Umbilical cord (tissue), 2 donors: ENCODE data around the gene MTG2. TPM values are rescaled to one million over a fixed set of nuclear protein-coding genes. Genes with fewer than 3 reads are reported as not detected.
"Not testable (repeated sequence)": the region's sequence is repeated elsewhere in the genome, so short reads cannot be mapped to it uniquely, and the experiment has no call there.

Experiments used
- DNase-seq: peaks from one replicate; pipeline ENCODE4 v3.0.0-alpha.2; 2015; ENCODE audit warnings: low spot score
- total RNA-seq: library from RNA; depleted of rRNA; stranded (reverse); fragments of >200 nt; gene quantifications from one replicate; pipeline ENCODE4 v1.2.3, GENCODE V29; 2014; ENCODE audit warnings: low replicate concordance; ENCODE audit not compliant: insufficient read depth

The MTG2 gene
- total RNA-seq, 1 donor from 2014 or later: 14.4 TPM

DNA sequence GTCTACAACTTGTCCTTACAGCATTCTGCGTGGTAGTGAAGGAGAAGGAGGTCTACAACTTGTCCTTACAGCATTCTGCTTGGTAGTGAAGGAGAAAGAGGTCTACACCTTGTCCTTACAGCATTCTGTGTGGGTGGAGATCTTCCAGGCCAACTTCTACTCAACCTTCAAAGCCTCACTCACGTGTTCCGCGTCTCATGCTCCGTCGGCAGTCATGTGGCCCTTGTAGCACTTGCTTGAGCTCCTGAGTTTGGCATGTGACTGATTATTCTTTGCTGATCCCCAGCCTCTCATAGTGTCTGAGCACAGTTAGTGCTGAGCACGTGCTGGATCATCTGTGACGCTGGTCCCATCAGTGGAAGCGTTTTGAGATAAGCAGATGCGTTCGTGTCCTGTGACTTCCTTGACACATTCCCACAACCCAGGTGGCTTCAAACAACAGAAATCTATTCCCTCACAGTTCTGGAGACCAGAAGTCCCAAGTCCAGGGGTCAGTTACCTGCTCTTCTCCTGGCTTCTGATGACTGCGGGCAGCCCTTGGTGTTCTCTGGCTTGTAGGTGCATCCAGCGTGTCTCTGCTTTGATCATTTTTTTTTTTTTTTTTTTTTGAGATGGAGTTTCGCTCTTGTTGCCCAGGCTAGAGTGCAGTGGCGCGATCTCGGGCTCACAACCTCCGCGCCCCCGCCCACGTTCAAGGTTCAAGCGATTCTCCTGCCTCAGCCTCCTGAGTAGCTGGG is 36.6 kb upstream of the MTG2 start:
- no peak for DNase-seq

DNA sequence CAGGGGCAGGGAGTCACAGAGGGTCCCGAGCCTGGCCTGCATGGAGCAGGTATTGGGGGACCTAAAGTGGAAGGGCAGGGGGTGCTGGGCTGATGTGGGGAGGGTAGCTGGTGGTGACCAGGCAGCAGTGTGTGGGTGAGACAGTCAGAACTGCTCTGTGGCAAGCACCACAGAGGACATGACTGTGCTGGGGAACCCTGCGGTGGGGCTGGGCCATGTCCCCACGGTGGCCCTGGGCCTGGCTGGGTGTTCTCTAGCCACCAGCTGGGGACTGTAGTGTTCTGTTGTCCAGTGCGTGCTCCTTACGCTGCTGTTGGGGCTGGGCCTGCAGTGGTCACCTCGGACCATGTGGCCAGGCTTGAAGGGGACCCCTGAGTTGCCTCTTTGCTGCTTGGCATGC is 35.7 kb upstream of the MTG2 start:
- no peak for DNase-seq

DNA sequence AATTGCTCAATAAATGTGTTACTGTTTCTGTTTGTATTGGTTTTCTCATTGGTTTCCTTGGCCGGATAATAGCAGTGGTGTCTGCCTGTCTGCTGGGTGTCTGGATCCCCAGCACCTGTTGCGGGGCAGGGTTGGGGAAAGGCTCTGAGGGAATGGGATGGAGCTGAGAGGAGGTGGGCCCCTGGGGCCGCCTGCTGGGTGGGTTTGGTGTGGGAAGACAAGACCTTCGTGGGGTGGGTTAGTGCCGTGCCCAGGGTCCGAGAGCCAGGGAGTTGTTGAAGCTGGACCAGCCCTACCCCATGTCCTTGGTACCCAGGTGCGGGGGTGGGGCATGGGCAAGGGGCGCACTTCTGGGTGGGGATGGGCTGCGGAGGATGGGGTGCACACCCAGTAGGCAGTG is 35.3 kb upstream of the MTG2 start:
- no peak for DNase-seq

DNA sequence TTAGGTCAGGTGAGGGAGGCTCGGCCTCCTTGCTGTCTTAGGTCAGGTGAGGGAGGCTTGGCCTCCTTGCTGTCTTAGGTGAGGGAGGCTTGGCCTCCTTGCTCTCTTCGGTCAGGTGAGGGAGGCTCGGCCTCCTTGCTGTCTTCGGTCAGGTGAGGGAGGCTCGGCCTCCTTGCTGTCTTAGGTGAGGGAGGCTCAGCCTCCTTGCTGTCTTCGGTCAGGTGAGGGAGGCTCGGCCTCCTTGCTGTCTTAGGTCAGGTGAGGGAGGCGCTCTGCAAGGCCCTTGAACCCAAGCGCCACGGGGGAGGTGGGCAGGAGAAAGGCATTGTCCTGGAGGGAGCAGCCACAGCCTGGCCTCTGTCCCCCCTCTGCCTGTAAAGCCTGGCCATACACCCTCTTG is 34.4 kb upstream of the MTG2 start:
- DNase-seq: not testable (repeated sequence)

DNA sequence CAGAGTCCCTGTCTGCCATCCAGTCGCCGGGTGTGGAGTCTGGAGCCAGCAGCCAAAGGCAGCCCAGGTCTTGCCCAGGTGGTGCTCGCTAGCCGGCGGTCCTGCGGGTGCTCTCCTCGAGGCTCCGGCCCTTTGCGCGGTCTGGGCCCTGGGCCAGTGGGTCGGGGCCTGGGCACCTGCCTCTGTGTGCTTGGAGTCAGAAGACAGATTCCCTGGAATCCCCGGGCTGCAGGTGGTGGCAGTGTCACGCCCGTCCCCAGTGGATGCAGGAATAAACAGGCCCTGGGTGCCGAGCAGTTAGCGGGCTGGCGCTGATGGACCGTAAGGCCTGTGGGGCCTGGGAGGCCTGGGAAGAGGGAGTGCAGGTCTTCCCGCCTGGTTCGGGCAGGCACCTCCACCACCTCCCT is 33.9 kb upstream of the MTG2 start:
- no peak for DNase-seq

DNA sequence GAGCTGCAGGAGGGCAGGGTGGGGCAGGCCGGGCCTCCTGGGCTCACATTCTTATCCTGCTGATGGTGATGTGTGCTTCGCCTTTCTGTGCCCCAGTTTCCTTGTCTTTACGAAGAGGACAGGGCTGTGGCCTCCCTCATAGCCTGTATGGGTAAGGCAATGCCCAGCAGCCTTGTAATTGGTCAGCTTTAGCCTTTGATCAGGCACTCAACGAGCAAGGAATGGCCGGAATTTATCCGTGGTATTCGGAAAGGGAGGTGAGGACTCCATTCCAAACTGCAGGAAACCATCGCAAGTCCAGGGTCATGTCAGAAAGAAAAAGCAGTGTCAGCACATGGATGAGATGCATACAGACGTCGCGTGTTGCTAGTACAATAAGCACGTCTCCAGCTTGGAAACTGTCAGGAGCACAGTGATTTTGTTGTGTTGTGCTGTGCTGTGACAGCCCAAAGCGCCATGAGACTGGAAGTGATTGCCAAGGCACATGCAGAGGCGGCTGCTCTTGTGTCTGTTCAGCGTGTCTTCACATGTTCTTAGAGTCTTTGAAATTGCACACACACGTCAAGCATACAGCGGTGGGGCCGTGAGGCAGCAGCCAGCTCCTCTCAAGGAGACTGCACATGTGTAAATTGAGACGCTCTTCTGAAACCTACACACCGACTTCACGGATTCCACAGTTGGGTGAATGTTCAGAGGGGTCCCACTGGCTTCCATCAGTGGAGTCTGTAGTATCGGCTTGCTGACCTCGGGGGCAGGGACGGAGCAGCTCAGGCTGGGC is 33.1 kb upstream of the MTG2 start:
- DNase-seq: peak; percentile 70

DNA sequence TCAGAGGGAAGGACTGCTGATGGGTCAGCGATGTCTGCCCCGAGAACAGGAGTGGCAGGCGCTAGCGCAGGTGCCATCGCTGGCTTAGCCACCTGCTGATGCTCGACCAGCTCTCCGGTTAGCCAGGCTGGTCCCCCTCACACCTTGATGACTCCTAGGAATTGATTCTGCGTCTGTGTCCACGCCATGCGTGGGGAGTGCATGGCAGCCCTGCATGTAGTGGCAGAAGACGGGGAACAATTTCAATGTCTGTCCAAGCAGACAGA is 32.6 kb upstream of the MTG2 start:
- no peak for DNase-seq

DNA sequence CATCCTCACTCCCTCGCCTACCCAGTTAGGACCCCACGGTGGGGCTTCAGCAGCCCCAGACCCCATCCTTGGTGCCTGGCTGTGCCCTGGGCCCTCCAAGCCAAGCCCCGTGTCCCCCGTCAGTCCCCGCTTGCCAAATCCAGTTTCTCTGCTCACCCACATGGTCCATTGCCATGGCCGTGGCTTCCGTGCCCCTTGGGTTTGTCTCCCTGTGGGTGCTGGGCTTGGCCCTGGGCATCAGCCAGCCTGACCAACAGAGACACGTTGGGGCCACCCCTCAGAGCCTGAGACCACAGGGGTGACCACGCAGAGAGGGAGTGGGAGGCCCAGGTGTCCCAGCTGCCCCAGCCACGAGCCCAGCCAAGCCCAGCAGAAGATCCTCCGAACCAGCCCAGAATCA is 31.6 kb upstream of the MTG2 start:
- no peak for DNase-seq

DNA sequence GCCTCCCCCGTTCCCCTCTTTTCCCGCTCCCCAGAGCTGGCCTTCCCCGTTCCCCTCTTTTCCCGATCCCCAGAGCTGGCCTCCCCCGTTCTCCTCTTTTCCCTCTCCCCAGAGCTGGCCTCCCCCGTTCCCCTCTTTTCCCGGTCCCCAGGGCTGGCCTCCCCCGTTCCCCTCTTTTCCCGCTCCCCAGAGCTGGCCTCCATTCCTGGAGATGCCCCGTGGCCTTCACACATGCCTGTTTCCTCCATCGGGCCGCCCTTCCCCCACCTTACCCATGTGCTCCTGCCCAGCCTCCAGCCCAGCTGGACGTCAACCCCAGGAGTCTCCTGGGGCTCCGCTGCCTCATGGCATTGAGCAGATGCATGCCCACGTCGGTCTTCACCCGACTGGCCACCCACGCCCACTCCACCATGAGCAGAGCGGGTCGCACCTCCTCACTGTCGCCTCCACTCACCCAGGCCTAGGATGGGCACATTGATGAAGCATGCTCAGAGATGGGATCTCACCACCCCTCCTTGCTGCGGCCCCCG is 30.9 kb upstream of the MTG2 start:
- DNase-seq: no peak

DNA sequence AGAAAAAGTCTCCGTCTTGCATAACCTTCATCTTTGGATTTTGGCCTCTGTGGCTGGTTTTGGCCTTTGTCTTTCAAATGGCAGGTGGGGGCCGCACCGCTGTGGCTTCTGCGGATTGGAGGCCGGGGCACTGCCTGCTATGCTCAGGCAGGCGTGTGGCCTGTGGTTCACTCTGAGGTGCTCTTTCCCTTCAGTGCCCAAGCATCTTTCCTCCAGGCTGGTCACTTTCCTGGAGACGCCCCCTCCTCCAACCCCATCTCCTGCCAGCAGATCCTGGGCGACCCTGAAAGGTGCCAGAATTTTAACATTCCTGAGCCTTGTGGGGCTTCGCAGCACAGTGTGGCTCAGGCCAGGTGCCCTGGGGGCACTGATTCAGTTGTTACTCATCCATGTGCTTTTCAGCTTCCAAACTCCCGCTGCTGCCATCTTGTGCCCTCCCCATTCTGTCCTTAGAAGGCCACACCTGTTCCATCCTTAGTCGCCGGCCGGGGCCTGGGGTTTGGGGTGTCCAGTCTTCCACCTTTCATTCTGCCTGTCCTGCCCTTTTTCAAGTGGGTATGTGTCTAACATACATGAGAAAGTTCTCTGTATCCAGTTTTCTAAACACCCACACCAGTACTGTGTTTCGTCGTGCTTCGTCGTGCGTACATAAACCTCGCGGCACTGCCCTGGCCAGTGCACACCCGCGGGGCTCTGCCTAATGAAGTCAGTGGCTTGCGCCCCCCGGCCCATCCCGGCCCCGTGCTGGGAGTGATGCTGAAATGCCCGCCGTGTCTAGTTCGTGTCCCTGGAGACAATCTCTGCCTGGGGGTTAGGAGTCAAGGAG is 27.2 kb upstream of the MTG2 start:
- DNase-seq: no peak

DNA sequence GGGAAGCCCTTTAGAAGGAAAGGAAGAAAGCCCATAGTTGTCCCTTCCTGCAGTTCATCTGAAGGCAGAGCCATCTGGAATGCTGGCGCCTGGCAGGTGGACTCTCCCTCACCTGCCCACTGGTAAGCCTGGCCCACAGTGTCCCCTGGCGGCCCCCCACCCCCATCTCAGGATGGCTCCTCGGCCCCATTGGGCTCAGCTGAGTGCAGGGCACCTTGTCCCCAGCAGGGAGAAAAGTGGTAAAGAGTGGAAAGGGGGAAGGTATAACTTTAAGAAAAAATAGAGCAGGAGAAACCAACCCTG is 26.6 kb upstream of the MTG2 start:
- no peak for DNase-seq

DNA sequence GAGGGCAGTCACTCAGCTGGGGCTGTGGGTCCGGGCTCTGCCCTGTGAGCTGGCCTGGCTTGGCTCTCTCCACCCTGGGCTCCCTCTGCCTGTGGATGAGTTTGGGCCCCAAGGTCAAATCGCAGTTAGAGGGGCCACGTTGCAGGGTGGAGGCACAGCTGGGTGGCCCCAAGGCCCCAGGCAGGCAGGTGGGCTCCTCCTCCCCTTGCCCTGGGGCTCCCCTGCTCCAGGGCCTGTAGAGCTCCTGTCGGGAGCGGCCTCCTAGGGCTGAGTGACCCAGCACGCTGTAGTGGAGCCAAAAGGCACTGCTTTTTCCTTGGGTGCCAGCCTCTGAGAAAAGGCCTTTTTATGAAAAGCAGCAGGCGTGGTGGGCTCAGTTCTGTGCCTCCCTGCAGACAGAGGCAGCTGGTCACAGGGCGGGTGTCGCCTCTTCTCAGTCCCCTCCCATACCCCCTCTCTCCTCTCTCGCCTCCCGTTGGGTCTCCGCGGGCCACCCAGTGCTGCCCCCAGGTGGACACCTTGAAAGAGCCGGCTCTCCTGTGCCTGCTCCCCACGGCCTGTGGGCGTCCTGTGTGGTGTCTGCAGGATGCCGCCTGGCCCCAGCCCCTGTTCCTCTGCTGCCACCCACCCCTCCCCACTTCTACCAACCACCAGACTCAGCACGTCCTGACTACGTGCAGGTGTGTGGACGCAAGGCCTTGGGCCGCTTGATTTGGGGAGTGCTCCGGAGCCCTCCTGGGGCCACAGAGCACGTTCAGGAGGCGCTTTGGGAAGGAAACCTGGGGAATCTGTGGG is 26.0 kb upstream of the MTG2 start:
- DNase-seq: peak; percentile 57

DNA sequence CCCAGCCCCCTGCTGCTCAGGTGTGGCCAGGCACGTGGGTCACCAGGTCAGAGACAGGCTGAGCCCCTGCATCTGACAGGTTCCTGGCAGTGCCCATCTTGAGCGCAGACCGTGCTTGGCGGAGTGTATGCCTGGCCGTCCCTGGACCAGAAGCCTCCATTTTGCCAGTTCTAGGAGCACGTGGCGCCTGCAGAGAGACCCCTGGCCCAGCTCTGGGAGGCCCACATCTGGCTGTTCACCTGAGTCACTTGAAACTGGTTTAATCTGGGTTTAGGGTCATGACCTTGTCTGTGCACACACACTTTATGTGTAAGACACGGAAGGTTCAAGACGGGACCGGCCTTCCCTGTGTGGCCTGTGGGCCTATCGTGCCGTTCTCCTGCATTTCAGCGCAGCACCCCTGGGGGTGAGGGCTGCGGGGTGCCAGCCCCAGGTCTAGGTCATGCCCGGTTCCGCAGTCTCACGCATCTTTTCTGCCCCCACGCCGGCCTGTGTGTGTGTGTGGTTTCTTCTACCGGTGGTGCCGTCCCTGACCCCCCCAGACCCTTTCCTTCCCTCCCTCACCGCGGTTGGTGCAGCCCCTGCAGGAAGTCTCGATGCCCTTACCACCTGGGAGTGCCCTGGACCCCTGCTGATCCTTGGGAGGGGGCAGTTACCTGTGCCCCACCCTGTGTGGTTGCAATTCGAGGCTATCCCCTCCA is 25.3 kb upstream of the MTG2 start:
- DNase-seq: no peak

DNA sequence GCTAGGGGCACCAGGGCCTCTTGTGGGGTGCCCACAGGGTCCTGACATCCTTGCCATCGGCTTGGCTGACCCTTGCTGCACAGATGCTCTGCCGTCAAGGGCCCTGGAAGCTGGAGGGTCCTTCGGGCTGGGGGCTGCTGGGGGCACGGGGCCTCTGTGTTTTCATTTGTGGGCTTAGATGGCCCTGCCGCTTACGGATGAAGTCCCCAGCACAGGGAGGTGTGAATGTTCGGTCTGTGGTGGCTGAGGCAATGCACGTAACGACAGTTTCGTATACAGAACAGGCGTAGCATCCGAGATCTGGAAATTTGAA is 24.8 kb upstream of the MTG2 start:
- DNase-seq: no peak

DNA sequence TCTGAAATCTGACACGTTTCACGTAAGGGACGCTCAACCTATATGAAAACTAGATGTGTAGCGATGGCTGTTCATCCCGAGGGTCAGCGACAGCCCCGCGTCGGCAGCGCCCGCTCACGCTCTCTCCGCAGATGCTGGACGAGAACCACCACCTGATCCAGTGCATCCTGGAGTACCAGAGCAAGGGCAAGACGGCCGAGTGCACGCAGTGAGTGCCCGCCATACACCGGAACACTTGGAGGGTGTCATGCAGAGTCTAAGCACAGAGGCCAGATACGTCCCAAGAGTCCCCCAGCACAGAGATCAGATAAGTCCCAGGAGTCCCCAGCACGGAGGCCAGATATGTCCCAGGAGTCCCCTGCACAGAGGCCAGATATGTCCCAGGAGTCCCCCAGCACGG is 24.3 kb upstream of the MTG2 start:
- DNase-seq: no peak

DNA sequence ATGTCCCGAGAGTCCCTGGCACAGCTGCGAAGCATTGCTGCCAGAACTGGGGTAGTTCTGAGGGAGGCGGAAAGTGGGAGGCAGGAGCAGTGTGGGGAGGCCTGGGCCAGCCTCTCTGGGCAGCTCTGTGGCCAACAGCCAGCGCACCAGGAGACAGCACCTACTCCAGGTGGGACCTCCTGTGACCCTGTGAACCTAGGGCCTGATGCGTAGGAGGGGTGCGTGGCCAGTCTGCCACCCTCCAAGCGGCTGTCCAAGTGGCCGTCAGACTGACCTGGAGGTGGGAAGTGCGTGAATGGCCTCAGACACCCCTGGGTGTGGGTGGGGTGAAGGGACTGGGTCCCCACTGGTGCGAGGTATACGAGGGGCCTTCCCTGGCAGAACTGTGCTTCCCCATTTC is 23.8 kb upstream of the MTG2 start:
- no peak for DNase-seq

DNA sequence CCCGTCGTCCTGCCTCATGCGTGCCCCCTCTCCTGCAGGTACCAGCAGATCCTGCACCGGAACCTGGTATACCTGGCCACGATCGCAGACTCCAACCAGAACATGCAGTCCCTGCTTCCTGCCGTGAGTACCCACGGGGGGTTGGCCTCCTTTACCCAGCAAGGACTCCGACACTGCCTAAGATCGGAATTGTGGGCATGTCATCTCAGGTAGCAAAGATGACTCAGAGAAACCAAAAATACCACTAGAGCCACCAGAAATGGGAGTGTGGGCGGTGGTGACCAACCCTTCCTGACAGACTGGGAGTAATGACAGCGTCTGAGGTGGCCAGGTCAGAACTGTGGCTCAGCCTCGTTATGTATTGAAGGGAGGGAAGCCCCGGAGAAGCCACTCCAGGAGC is 23.0 kb upstream of the MTG2 start:
- DNase-seq: no peak

DNA sequence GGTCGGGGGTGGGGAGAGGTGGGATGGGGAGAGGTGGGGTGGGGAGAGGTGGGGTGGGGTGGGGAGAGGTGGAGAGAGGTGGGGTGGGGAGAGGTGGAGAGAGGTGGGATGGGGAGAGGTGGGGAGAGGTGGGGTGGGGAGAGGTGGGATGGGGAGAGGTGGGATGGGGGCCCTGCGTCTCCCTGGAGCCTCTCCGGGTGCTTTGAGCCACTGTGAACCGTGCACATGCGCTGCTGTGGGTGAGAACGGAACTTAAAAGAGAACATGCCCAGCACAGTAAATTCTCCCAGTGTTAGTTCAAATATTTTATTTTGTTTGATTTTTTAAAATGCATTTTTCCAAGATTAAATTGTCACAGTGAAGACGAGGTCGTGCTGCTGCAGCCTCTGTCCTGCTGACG is 22.6 kb upstream of the MTG2 start:
- no peak for DNase-seq

DNA sequence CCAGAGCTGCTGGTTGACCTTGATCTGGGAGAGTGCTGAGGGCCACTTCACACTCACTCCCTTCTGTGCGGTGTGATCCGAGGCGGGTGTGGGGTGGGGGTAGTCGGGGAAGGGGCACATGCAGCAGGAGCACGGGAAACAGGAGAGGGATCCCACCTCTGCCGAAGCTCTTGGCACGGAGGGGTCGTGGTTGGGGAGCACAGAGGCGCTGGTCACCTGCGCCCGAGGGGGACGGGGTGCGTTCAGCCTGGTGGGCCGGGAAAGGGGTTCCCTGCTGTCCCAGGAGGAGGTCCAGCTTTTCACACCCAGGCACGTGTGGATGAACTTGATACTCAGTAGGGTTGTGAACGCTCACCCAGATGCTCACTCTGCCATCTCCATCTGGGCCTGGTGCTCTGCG is 22.0 kb upstream of the MTG2 start:
- no peak for DNase-seq

DNA sequence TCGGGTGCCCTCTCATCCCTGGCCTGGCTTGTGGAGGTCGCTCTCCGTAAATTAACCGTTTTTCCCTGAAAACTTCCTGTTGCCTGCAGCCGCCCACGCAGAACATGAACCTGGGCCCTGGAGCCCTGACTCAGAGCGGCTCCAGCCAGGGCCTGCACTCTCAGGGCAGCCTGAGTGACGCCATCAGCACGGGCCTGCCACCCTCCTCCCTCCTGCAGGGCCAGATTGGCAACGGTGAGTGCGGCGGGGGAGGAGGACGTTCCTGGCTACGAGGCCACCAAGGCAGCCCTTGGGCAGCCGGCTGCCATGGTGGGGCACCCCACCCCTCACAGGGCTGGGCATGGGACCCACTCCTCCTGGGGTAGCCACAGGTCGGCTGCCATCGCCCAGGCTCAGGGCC is 21.5 kb upstream of the MTG2 start:
- DNase-seq: no peak

DNA sequence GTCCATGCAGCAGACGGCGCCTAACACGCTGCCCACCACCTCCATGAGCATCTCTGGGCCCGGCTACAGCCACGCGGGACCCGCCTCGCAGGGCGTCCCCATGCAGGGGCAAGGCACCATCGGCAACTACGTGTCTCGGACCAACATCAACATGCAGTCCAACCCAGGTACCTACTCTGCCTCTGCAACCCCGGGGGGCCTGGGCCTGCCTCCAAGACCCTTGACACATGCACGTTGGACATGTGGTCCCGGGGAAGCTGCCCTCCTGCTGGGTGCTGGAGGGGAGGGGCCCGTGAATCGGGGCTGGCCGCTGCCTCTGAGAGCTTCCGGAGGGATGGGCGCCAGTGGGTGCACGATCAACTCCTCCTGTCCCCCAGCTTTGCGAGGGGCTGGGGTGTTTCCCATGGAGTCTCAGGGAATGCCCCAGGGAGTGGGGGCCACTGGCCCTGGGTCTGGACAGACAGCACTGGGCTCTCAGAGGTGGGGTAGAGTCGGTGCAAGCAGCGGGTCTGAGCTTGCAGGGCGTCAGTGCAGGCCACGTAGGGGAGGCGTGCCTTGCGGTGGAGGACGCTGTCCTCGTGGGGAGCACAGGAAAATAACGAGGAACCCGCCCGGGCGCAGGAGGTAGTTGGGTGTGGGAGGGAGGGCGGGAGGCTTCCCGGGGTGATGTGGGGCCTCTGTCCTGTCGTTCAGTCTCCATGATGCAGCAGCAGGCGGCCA is 19.9 kb upstream of the MTG2 start:
- DNase-seq: no peak
